NCI-H1105 treated with DMSO at 0.1 percent for 48 hours (cell line): ENCODE data around the gene CCDC38.

Experiments
- DNase-seq: peaks from one replicate; lab custom pipeline; 2025; lab: John Stamatoyannopoulos, UW

CCDC38 gene

DNA sequence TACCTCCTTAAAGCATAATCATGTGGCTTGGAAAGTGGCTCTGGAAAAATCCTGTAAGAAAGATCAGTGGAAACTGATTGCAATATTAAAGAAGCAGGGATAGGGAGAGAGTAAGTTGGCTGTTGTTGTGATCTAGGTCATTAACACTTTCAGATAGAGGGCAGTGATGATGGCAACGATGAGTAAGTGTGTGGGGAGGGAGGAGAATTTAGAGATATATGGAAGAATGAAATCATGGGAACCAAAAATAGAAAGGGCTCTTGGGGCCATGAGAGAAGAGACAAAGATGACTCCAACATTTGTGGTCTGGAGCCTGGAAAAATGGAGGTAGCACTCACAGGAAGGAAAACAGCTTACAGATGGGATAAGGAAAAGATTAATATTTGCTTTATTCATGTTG, 60.3 kb downstream of the CCDC38 start:
- DNase-seq, result no peak

DNA sequence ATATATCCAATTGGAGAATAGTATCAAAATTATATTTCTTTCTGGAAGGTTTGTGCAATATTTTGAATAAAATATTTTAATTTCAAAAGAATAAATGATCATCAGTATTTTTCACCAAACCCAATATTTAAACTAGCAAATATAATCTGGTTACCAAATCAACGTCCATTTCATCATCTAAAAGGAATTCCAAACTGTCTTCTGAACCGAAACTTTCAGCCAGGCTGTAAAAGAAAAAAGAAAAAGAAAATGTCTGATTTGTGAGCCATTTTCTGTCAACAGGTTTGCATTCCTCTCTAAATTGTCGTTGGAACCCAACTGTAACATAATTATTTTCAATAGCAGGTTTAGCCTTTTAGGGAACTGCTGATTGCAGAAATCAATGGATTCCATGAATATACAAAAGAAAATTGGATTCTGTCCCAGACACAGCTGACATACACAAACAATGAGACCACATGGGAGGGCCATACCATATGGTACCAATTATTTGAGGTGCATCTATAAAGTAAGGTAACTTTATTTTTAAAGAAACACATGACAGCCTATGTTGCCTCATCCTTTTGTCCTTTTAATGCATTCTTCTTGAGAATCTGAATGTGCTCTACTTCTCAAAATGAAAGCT, 61.0 kb downstream of the CCDC38 start:
- DNase-seq, result peak; percentile 90

DNA sequence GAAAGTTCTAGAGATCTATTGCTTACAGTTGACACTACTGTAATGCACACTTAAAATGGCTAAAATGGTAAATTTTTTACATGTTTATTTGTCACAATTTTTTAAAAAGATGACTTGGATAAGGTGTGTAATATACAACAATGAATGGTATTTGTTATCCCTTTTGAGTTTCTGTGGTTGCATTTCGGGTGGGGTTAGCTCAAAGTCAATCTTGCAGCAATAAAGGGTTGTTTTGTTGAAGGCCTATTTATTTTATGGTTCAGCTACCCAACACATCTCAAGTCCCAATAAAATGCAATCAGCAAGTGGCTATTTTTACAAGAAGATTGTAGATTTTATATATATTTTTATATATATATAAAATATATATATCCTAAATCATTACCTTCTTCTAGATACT, 61.5 kb downstream of the CCDC38 start:
- DNase-seq, result no peak

DNA sequence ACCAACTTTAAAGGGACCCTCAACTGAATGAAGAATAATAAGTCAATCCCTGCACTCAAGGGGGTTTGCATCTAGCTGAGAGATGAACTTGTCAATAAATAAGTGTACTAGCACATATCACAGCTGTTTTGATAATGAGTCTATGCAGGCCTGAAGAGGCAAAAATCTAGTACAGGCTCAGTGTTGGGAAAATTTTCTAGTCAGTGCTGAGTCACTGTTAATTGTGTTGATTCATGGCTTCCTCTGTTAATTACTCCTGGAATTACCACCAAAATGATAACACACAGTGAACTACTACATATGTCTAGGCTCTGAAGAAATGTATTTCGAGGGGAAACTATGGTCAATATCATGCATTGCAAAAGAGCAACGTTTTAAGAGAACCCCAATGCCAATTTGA, 64.8 kb downstream of the CCDC38 start:
- DNase-seq, result no peak

DNA sequence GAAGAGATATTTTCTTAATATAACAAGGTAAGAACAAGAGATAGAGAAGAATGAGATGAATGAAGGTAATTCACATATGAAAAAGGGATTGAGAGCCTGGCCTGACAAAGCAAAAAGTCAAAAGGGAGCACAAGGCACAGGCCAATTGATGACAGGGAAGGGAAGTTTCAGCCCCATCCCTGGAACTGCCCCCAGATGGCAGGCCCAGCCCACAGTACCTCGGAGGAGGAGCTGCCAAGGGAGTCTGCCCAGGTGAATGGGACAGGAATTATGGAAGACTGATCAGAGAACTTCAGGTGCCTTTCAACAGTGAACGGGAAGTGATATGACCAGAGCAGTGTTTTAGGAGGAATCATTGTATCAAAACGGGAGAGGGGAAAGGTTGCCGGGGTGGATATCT, 68.0 kb downstream of the CCDC38 start:
- no peak for DNase-seq

DNA sequence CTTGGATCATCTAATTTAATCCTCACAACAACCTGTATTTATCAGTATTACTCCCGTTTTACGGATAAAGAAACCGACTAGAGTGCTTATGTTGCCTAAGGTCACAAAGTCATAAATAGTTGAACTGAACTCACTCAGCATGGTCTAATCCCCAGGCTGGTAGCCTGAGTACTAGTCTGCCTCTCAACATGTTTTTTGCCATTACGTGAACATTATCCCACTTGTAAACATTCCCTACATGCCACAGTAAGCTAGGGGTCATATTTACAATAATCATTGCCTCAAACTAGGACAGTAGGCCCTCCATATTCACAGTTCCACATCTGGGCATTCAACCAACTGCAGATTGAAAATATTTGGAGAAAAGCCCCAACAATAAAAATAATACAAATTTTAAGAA, 71.5 kb downstream of the CCDC38 start:
- no peak for DNase-seq

DNA sequence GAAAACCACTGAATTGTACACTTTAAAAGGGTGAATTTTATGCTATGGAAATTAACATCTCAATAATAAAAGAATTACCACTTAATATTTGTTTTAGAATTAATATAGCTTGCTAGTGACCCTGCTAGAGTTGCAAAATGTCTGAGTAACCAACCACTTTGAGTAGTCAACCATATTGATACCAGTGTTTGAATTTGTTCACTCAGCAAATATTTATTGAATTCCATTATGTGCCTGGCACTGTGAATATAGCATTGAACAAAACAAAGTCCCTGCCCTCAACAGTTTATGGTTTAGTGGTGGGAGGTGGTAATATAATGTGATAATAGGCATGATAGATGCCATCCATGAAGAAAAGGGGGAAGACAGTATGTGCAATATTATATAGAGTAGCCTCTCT, 79.1 kb downstream of the CCDC38 start:
- DNase-seq, result no peak

DNA sequence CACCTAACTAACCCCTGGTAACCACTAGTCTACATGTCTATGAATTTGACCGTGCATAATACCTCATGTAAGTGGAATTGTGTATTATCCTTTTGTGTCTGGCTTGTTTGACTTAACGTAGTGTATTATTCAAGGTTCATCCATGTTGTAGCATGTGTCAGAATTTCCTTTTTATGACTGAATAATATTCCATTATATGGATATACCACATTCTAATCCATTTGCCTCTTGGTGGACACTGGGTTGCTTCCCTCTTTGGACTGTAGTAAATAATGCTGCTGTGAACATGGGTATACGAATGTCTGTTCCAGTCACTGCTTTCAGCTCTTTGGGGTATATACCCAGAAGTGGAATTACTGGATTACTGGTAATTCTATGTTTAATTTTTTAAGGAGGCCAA, 80.4 kb downstream of the CCDC38 start:
- no peak for DNase-seq

DNA sequence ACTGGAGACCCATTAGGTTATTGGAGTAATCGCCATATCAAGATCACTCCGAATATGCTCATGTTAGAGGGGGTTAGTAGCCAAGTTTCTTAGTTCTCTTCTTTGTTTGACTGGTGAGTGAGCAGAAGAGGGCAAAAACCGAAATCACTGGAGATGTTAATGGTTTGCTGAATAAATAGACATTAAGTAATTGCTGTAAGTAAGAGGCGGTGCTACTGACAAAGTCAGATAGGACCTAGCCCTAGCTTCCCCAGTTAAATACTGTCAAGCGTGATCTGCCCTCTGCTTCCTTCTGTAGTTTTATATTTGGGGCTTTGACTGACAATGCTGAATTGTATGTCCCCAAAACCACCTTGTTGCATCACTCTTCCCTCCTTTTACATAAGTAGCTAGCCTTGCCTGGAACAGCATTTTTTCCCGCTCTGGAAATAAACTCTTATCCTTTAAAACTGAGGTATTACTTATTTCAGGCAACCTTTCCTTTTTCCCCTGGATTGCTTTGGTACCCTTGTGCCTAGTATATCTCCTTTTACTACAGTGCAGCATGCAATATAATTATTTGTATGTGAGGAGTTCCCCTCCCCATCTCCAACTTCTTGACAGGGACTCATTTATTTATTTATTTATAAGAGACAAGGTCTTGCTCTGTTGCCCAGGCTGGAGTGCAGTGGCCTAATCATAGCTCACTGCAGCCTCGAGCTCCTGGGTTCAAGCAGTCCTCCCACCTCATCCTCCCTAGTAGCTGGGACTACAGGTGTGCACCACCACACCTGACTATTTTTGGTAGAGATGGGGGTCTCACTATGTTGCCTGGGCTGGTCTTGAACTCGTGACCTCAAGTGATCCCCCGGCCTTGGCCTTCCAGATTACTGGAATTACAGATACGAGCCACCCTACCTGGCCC, 82.2 kb downstream of the CCDC38 start:
- peak; percentile 17 for DNase-seq

DNA sequence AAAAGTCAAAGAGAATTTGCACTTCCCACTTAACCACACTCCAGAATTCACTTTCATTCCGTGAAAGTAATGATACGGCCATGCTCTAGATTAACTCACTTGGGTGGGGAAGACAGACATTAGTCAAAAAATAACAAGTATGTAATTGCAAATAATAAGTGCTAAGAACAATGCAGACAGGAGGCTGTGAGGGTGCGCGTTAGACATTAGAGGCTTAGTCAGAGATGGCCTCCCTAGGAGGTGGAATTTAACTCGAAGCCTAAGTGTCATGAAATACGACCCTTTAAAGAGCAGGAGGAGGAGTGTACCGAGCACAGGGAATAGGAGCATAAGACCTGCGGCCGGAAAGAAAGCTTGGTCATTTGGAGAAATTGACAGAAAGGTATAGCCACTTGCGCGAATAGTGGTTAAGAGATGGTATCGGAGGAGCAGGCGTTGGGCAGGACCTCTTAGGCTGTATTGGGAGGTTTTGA, 83.0 kb downstream of the CCDC38 start:
- DNase-seq, result peak; percentile 49

DNA sequence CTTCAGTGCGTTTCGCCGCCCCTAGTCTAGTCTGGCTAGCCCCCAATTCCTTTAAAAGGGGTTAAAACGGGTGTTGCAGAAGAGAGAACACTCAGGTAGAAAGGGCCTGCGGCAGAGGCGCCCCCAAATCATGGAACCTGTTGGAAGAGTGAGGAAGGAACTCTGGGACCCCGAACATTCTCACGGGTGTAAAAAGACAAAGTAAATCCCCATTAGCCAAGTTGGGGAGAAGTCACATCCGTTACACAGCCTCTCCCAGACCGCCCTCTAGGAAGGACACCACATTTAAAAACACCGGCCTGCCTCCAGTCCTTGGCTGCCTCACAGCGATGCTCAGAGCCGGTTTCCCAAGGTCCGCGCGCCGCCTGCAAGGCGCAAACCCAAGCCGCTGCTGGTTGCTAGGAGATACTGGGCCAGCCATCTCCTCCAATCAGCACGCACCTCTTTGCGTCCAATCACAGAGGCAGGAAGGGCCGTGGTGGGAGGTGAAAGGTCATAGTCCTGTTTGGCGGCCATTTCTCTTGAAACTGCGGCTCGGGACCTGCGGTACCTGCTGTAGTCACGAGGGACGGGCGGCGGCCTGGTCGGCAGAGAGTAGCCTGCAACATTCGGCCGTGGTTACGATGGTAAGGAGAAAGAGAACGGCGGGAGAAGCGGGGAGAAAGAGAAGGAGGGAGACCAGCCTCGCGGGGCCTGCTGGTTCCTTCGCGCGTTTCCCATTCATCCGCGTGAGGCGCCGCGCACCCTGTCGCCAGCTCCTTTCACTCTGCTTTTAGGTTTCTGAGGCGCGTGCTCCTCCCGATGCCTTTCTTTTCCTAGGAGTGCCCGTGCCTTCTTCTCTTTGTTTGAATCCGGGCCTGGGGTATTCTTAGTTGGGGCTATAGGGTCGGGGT, 83.7 kb downstream of the CCDC38 start, which contains the start of gene SNRPF:
TSS of gene SNRPF (plus strand) at position 502 of the 893 bp plus-strand sequence. CDS start at position 624, 122 bp downstream.
- DNase-seq, result peak; percentile 98

DNA sequence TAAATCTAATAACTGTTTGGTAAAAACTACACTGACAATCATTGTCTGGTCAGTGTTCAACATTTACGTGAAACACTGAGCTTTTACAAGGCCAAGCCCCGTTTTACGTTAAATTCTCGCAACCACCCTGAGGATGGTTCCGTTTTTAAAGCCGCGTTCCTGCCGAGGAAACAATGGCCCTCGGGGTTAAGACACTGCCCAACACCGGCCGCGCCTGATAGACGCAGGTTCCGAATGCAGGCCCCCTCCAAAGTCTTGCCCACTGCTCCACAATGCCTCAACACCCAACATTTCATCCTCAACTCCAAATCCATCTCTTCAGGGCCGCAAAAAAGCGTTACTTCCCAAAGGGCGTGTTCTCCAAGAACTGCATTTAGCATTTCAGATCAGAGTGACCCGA, 84.6 kb downstream of the CCDC38 start:
- DNase-seq, result no peak

DNA sequence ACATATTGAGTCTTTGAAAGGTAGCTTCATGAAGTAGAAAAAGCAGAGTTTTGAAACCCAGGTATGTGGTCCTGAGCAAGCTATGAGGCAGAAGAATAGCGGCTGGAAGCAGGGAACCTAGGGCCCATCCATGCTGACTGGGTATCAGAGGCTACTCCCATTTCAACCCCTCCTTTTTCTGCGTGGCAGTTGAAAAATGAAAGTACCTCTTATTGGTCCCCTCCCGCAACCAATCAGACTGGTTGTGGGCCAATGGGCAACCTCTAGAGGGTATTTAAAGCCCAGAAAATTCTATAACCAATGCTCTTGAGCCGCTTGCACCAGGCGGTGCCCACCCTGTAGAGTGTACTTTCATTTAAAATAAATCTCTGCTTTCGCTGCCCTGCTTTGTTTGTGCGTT, 85.3 kb downstream of the CCDC38 start:
- DNase-seq, result no peak

DNA sequence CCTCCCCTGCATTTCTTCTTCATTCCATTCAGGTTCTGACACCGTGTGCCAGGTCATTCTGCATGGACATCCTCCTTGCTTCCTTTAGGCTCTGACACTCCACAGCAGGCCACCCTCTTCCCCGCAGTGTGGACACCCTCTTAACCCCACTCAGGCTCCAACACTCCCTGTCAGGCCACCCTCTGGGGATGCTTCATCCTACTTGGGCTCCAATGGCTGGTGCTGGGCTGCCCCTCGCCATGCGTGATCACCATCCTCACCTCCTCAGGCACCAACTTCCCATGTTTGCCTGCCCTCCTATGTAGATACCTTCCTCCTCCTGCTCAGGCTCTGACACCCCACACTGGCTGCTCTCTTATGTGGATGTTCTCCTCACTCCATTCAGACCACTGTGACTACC, 90.3 kb downstream of the CCDC38 start:
- no peak for DNase-seq

DNA sequence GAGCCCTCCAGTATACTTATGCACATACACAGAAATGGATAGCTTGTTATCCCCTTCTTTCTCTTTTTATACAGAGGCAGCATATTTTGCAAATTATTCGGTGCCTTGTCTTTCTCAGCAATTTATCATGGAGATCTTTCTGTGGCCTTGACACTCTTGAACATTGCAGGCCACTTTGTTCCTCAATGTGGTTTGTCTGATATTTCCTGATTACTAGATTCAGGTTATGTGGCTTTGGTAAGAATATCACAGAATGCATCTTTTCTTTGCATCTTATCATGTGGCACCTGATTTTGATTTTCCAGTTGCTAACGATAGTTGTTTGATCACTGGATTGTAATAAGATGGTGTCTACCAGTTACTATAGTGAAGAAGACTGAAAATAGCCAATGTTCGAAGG, 90.8 kb downstream of the CCDC38 start:
- DNase-seq, result no peak

DNA sequence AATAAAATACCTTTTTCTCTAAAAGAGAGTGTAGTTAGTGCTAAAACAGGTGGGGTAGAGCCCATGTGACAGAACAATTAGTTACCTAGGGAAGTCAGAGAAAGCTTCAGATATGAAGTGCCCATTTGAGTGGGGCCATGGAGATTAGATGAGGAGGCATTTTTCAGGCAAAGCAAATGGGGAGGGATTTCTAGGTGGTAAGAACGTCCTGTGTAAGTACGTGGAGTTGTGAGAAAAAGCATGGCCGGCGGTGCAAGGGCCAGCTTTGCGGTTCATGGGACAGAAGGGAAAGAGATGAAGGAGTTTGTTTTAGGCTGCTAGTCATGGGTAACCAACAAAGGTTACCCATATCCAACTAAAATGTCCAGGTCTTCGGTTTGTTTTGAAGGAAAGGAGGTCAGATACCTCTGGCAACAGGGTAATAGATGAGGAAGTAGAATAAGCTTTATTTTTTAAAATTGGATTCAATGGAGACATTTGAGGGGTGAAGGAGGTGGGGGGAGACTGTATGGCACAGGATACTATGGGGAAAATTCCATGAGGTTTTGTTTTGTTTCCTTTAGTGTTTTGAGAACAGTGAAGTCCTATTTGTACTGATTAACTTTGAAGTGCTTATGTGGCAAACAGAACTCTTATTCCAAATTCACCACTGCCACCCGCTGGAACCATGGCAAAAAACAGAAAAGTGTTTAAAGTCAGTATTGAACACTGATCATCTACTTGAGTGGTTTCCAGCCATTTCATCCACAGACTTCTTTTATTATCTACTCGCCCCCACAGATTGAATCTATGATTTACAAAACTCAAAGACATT, 93.6 kb downstream of the CCDC38 start:
- peak; percentile 66 for DNase-seq

DNA sequence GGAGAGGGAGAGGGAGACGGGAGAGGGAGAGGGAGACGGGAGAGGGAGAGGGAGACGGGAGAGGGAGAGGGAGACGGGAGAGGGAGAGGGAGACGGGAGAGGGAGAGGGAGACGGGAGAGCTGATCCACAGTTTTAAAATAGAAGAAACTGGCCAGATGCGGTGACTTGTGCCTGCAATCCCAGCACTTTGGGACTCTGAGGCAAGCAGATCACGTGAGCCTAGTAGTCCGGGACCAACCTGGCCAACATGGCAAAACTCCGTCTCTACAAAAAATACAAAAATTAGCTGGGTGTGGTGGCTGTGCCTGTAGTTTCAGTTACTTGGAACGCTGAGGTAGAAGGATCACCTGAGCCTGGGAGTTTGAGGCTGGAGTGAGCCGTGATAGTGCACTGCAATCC, 100.0 kb downstream of the CCDC38 start:
- DNase-seq, result peak; percentile 5

DNA sequence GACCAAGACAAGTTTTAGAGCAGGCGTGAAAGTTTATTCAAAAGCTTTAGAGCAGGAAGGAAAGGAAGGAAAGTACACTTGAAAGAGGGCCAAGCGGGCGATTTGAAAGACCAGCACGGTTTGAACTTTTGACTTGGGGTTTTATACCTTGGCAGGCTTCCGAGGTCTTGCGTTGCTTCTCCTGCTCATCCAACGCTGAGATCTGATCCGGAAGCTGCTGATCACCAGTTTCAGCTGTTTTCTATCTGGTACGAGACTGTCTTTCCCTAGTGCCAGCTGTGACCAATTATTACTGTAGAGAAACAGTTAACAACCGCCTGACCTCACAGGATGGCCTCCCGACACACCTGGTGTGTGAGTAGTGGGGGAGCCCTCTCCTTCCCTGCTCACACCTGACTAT, 104.3 kb downstream of the CCDC38 start:
- DNase-seq, result peak; percentile 76

DNA sequence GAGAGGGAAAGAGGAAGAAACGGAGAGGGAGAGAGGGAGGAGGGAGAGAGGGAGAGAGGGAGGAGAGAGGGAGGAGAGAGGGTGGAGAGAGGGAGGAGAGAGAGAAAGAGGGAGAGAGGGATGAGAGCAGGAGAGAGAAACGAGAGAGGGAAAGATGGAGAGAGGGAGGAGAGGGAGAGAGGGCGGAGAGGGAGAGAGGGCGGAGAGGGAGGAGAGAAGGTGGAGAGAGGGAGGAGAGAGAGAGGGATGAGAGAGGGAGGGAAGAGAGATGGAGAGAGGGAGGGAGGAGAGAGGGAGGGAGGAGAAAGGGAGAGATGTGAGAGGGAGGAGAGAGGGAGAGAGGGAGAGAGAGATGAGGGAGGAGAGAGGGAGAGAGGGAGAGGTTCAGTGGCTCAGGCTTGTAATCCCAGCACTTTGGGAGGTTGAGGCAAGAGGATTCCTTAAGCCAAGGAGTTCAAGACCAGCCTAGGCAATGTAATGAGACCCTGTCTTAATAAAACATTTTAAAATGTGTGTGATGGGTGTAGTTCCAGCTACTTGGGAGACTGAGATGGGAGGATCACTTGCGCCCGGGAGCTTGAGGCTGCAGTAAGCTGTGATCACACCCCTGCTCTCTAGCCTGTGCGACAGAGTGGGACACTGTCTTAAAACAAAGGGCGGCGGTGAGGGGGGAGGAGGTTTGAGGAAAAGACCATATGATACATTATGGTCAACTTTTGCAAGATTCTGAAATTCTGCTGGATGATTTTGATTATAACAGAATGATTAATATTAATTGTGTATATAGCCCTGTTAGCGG, 105.0 kb downstream of the CCDC38 start:
- DNase-seq, result no peak

DNA sequence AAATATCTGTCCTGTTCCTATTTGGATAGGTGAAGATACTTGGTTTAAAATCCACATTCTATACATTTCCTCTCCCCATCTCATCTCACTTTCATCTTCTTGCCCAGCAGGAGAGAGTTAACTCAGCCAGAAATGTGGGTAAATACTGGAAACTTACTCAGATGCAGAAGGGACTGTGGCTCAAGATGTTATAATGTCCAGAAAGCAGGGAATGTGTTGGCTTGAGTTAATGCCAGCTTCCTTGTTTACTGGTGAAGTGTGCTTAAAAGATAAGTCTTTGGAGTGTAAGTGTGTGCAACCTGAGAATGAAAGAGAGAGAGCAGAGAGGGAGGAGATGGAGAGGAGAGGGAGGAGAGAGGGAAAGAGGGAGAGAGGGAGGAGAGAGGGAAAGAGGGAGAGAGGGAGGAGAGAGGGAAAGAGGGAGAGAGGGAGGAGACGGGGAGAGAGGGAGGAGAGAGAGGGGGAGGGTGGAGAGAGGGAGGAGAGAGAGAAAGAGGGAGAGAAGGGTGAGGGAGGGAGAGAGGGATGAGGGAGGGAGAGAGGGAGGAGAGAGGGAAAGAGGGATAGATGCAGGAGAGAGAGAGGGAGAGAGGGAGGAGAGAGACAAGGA, 105.7 kb downstream of the CCDC38 start:
- DNase-seq, result peak; percentile 60
